Heart right ventricle (tissue), 16 donors: ENCODE data around the gene NRIP1. TPM values are rescaled to one million over a fixed set of nuclear protein-coding genes. Genes with fewer than 3 reads are reported as not detected.

Source experiments
- ATAC-seq, 8 donors: fragments of 200-7000 bp; cut with Tn5 transposase; one replicate each; pipeline ENCODE4 v1.9.1; 2020; ENCODE audit warnings: mild to moderate bottlenecking in 8 of 8, moderate library complexity in 8 of 8, moderate number of reproducible peaks in 1 of 8
- DNase-seq, 2 donors: peaks; one replicate each; pipeline ENCODE4 v3.0.0-alpha.2; 2020
- H3K27ac ChIP-seq, 10 donors: fragments of 200-600 bp; sonication (generic) in 2 of 10; one replicate each; pipeline versions ENCODE4 v1.5.0 to v1.8.0; 2020 to 2022; ENCODE audit warnings: mild to moderate bottlenecking in 3 of 10
- H3K27me3 ChIP-seq, 7 donors: fragments of 200-600 bp; one replicate each; pipeline ENCODE4 v1.8.0; 2021 to 2022; ENCODE audit warnings: mild to moderate bottlenecking in 2 of 7
- H3K36me3 ChIP-seq, 9 donors: fragments of 200-600 bp; sonication (generic) in 1 of 9; one replicate each; pipeline versions ENCODE4 v1.5.0 to v1.8.0; 2020 to 2022; ENCODE audit warnings: mild to moderate bottlenecking in 2 of 9
- H3K4me1 ChIP-seq, 9 donors: fragments of 200-600 bp; sonication (generic) in 1 of 9; one replicate each; pipeline versions ENCODE4 v1.5.0 to v1.8.0; 2020 to 2022; ENCODE audit warnings: mild to moderate bottlenecking in 4 of 9
- H3K4me3 ChIP-seq, 10 donors: fragments of 200-600 bp; sonication (generic) in 2 of 10; one replicate each; pipeline versions ENCODE4 v1.5.0 to v1.8.0; 2020 to 2022; ENCODE audit warnings: mild to moderate bottlenecking in 7 of 10, moderate library complexity in 2 of 10
- H3K9me3 ChIP-seq, 11 donors: fragments of 200-600 bp in 10 of 11; sonication (generic) in 2 of 11; one replicate each; pipeline versions ENCODE4 v1.5.0 to v1.8.0; 2013 to 2022; ENCODE audit warnings: mild to moderate bottlenecking in 2 of 11, control low read depth in 1 of 11, moderate library complexity in 1 of 11
- WGBS, 2 donors: extraction: QIAGEN DNeasy Blood & Tissue Kit; methylation state at CpG; one replicate each; pipeline ENCODE4 v1.1.7; 2013; ENCODE audit warnings: inconsistent platforms in 1 of 2; 5-methylcytosine and 5-hydroxymethylcytosine counted together
- intact Hi-C, 10 donors: fragments of 100-400 bp; cut with DNase I; formaldehyde crosslinking; loops; one replicate each; pipeline versions ENCODE4 v1.11.1 to v1.14.2; 2022
- polyA plus RNA-seq, 2 donors: library from polyadenylated mRNA; stranded (reverse); fragments of 200-250 nt; gene quantifications; one replicate each; pipeline ENCODE4 v1.2.3, GENCODE V29; 2013
- total RNA-seq, 10 donors: library from RNA; stranded (reverse); fragmentation: NEBNext Ultra II Directional in 3 of 10; extraction: Animal tissue kit (Norgen Biotek cat#: 25700) in 3 of 10; gene quantifications; one replicate each; pipeline versions ENCODE4 v1.2.1 to v1.2.4, GENCODE V29; 2021 to 2023
- TF ChIP-seq, protein P1 (sequence below), 9 donors: fragments of 200-600 bp; sonication (generic) in 2 of 9; IDR thresholded peaks; one replicate each; pipeline versions ENCODE4 v1.5.0 to v1.8.0; 2021 to 2022; ENCODE audit warnings: antibody characterized with exemption in 9 of 9, mild to moderate bottlenecking in 5 of 9, moderate library complexity in 1 of 9
- donor health status: Arrhythmogenic right ventricular cardiomyopathy.
- donor health status: ischemic (EF 13 %, LVEDD 7.1; RV severe dilation, severe dysfunction).
- donor health status: healthy with polysubstance abuse.
- donor health status: DM: no; HTN: yes; CAD: no.
- donor health status: DM: no; HTN: no; CAD: no.
- donor health status: ischemic (EF 25% LVEDD 6.9; RV normal size, moderate dysfunction).
- donor health status: ischemic (EF 25% LVEDD 5.7; RV mildly dilated, moderate dysfunction).
- donor health status: healthy.
- donor health status: DM: yes; HTN: yes; CAD: no.
- donor health status: Ischemic cardiomyopathy.
- donor health status: ischemic (EF 35%, LVEDD 5.7; RV mildly dilated, moderate dysfunction).
- donor health status: nonischemic (EF 11% LVEDD 7.7; RV severe dilation, severe dysfunction).
- donor health status: DM: yes; HTN: yes; CAD: no.
- donor health status: PGD.
- donor health status: ischemic (EF 29% LVEDD 5.4; RV normal size, mild dysfunction).
- donor health status: nonischemic (EF 23%, LVEDD 6.1; RV moderate dilation, normal function).

Gene NRIP1
- total and polyA plus RNA-seq, 12 donors = 3.2 to 40.3 (median 17.4) TPM

DNA sequence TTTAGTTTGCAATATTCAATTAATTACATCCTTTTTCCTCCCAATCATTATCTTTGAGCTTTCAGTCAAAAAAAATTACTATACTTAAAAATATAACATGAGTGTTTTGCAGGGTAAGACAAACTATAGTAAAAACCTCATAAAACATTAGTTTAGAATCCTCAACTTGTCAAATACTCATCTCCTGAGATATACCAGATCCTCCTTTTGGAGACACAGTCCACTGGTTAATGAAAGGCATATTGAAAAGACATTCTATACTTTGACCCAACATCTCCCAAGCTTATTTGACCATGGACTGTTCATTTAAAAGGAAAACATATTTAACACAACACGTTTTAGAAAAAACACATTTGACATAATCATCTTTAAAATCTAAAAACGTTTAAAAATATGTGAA lies 52.8 kb downstream of the NRIP1 start:
- WGBS, 2 donors = 88 to 92% methylated on average over 2 of the region's 2 CpGs
- no peak overlapping the region for H3K4me3 ChIP-seq
- H3K27me3 ChIP-seq = no peaks in the 10 kb centered on the region
- no peak overlapping the region for H3K27ac ChIP-seq
- H3K9me3 ChIP-seq = no peaks in the 10 kb centered on the region
- no peak for ATAC-seq
- no peak for DNase-seq
- intact Hi-C loops = no loop called here
- TF ChIP-seq, protein P1, sequence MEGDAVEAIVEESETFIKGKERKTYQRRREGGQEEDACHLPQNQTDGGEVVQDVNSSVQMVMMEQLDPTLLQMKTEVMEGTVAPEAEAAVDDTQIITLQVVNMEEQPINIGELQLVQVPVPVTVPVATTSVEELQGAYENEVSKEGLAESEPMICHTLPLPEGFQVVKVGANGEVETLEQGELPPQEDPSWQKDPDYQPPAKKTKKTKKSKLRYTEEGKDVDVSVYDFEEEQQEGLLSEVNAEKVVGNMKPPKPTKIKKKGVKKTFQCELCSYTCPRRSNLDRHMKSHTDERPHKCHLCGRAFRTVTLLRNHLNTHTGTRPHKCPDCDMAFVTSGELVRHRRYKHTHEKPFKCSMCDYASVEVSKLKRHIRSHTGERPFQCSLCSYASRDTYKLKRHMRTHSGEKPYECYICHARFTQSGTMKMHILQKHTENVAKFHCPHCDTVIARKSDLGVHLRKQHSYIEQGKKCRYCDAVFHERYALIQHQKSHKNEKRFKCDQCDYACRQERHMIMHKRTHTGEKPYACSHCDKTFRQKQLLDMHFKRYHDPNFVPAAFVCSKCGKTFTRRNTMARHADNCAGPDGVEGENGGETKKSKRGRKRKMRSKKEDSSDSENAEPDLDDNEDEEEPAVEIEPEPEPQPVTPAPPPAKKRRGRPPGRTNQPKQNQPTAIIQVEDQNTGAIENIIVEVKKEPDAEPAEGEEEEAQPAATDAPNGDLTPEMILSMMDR (IDR thresholded peaks at IDR 0.05) = no peak
- H3K4me1 ChIP-seq = peaks cover 0 to 7% (median 2%) of the 10 kb centered on the region in 9 donors
- peaks cover 0 to 7% (median 0%) of the 10 kb centered on the region in 9 donors for H3K36me3 ChIP-seq

DNA sequence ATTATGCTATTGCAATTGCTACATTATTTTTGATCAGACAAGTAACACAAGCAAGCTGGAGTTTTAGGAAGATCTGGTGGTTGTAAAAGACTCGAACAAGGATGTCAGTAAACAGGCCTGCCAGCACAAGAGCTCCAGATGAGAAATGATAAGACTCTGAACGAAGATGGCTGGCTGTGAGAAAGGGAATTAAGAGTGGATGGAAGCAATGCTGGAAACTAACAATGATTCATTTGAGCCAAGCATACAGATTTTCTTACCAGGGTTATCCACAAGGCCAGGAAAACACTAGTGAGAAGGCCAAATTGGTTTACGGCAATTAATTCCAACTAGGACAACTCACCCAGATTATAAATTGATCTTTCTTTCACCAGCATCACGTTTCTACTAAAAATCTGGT lies 54.2 kb downstream of the NRIP1 start:
- intact Hi-C loops = no loop called here
- TF ChIP-seq, protein P1 (IDR thresholded peaks at IDR 0.05) = no peak
- Histone ChIP-seq H3K27ac (no peak overlapping the region), H3K27me3 (no peaks in the 10 kb centered on the region), H3K36me3 (peaks cover 0 to 7% (median 0%) of the 10 kb centered on the region in 9 donors), H3K9me3 (no peaks in the 10 kb centered on the region), H3K4me1 (peaks cover 0 to 21% (median 15%) of the 10 kb centered on the region in 9 donors), H3K4me3 (no peak overlapping the region)
- ATAC-seq (no peak), DNase-seq (no peak)
- 73% methylated on average over 4 of the region's 4 CpGs for WGBS, 2 donors

DNA sequence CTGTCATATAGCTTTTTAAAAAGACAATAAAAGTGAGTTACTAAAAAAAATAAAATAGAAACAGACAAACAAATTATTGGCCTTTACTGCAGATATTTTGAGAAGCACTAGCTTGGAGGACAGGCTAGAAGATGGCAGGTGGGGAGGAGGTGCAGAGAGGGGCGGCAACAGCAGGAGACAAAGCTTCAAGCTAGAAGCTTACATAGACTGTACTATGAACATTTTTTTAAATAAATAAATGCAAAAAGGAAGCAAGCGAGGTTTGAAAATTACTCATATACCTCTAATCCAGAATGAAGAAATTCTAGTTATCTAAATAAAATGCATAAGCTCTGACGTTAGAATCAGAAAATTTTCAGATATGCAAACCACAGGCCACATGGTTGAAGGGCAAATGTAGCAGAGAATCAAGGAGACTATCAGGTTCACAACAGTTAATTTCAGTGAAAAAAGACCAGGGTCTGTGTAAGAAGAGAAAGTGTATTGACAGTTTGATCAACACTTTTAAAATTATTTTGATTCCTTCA lies 54.9 kb downstream of the NRIP1 start:
- no peaks in the 10 kb centered on the region for H3K9me3 ChIP-seq
- H3K27ac ChIP-seq = no peak overlapping the region
- peaks cover 0 to 7% (median 0%) of the 10 kb centered on the region in 9 donors for H3K36me3 ChIP-seq
- WGBS, 2 donors = 80 to 83% methylated on average over 3 of the region's 3 CpGs
- no peaks in the 10 kb centered on the region for H3K27me3 ChIP-seq
- H3K4me3 ChIP-seq = no peak overlapping the region
- H3K4me1 ChIP-seq = peaks cover 0 to 28% (median 23%) of the 10 kb centered on the region in 9 donors
- no peak for ATAC-seq
- intact Hi-C loops = loop anchor here in 2 of 10 donors (5.0 to 10.0 kb wide), 2 partner anchors 32 to 45 kb away; no protein-coding TSS in a partner anchor
- TF ChIP-seq, protein P1 (IDR thresholded peaks at IDR 0.05) = no peak
- no peak for DNase-seq

DNA sequence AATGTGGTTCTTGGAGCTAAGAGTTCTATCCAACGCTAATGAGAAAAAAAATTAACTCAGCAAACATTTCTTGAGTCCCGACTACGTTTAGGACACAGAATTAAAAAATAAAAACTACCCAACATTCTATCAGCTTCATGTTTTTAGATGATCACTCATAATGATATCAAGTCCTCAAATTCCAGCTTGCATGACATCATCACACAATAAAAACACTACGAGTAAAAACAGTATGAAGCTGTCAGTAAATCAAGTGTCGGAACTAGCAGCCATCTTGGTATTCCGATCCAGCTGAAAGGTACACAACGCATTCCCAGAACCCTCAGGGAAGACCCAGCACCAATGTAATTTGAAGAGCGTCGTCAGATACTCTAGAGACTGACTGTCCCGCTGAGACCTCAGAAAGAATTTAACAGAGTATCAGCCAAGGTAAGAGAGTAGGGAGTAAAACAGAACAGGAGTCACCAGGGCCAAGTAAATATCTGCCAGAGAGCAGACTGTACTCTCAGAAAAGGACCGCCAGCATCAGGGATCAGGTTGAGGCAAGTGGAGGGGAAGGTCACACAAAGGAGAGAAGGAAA lies 57.0 kb downstream of the NRIP1 start:
- 93 to 94% methylated on average over 11 of the region's 11 CpGs for WGBS, 2 donors
- Histone ChIP-seq H3K4me1 (peaks cover 0 to 38% (median 28%) of the 10 kb centered on the region in 9 donors), H3K9me3 (no peaks in the 10 kb centered on the region), H3K27ac (no peak overlapping the region), H3K36me3 (peaks cover 0 to 7% (median 0%) of the 10 kb centered on the region in 9 donors), H3K27me3 (no peaks in the 10 kb centered on the region), H3K4me3 (no peak overlapping the region)
- peak in 1 of 8 donors; percentile 45 for ATAC-seq
- no peak for DNase-seq
- intact Hi-C loops = loop anchor here in 2 of 10 donors (5.0 to 10.0 kb wide), 2 partner anchors 34 to 47 kb away; no protein-coding TSS in a partner anchor
- TF ChIP-seq, protein P1 (IDR thresholded peaks at IDR 0.05) = no peak
